Activated CD4-positive, alpha-beta T cell treated with anti-CD3 and anti-CD28 coated beads, Interleukin-2, amount 10 ng/mL, durations not matched to agents 24 days and 14 days (primary cell): Measurements from ENCODE around the gene REEP3. TPM values are rescaled to one million over a fixed set of nuclear protein-coding genes. Genes with fewer than 3 reads are reported as not detected.
"Not testable (repeated sequence)": the region's sequence is repeated elsewhere in the genome, so short reads cannot be mapped to it uniquely, and the experiment has no call there.

Experiments
- DNase-seq: peaks from one replicate; pipeline ENCODE4 v3.0.0; 2022
- H3K27ac Mint-ChIP-seq: one replicate; pipeline ENCODE4 v1.8.0; 2022; ENCODE audit warnings: mild to moderate bottlenecking, mixed read lengths
- H3K27me3 Mint-ChIP-seq: one replicate; pipeline ENCODE4 v1.8.0; 2022; ENCODE audit warnings: mixed read lengths
- H3K36me3 Mint-ChIP-seq: one replicate; pipeline ENCODE4 v1.8.0; 2022; ENCODE audit warnings: low read depth, mild to moderate bottlenecking, mixed read lengths
- H3K4me1 Mint-ChIP-seq: one replicate; pipeline ENCODE4 v1.8.0; 2021; ENCODE audit warnings: mixed read lengths
- H3K4me3 Mint-ChIP-seq: one replicate; pipeline ENCODE4 v1.8.0; 2022; ENCODE audit warnings: mild to moderate bottlenecking, moderate library complexity, mixed read lengths
- H3K9me3 Mint-ChIP-seq: one replicate; pipeline ENCODE4 v1.8.0; 2021; ENCODE audit warnings: mixed read lengths
- intact Hi-C: fragments of 100-400 bp; cut with micrococcal nuclease; formaldehyde crosslinking; loops from one replicate; pipeline ENCODE4 v1.15.1; 2023
- total RNA-seq: library from RNA; stranded (reverse); gene quantifications from 2 replicates; pipeline ENCODE4 v1.2.3, GENCODE V29; 2022

REEP3 gene
- total RNA-seq, 1 donor from 2014 or later, result 23.6 TPM

- H3K36me3 Mint-ChIP-seq, result peaks cover 17% of the 10 kb centered on the region
- H3K4me3 Mint-ChIP-seq, result no peak overlapping the region
- peaks cover 5% of the 10 kb centered on the region for H3K4me1 Mint-ChIP-seq
- no peaks in the 10 kb centered on the region for H3K9me3 Mint-ChIP-seq
- intact Hi-C loops, result no loop called here
- no peaks in the 10 kb centered on the region for H3K27me3 Mint-ChIP-seq
- no peak for DNase-seq
- H3K27ac Mint-ChIP-seq, result no peak overlapping the region
Observed at GRCh38 chr10:63497321-63497720, 23.9 kb upstream of the REEP3 start.

- intact Hi-C loops, result no loop called here
- Mint-ChIP-seq H3K27ac (no peak overlapping the region), H3K4me1 (peaks cover 4% of the 10 kb centered on the region), H3K4me3 (no peak overlapping the region), H3K9me3 (no peaks in the 10 kb centered on the region), H3K27me3 (no peaks in the 10 kb centered on the region), H3K36me3 (peaks cover 15% of the 10 kb centered on the region)
- DNase-seq, result no peak
Observed at GRCh38 chr10:63498665-63499064, 22.5 kb upstream of the REEP3 start.

DNA sequence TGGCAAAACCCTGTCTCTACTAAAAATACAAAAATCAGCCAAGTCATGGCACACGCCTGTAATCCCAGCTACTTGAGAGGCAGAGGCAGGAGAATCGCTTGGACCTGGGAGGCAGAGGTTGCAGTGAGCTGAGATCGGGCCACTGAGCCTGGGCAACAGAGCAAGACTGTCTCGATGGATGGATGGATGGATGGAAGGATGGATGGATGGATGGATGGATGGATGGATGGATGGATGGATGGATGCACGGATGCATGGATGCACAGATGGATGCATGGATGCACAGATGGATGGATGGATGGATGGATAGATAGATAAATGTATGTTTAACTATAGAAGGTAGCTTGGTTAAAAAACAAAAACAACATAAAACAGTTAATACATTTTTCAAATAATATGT is 20.6 kb upstream of the REEP3 start:
- H3K27ac Mint-ChIP-seq, H3K4me3 Mint-ChIP-seq, H3K27me3 Mint-ChIP-seq, H3K9me3 Mint-ChIP-seq, H3K4me1 Mint-ChIP-seq, intact Hi-C loops, DNase-seq: not testable (repeated sequence)
- H3K36me3 Mint-ChIP-seq, result peaks cover 12% of the 10 kb centered on the region

GRCh38 chr10:63501954-63502353 is 19.2 kb upstream of the REEP3 start:
- Mint-ChIP-seq H3K36me3 (peaks cover 7% of the 10 kb centered on the region), H3K4me3 (no peak overlapping the region), H3K27ac (no peak overlapping the region), H3K27me3 (no peaks in the 10 kb centered on the region), H3K9me3 (no peaks in the 10 kb centered on the region), H3K4me1 (peaks cover 8% of the 10 kb centered on the region)
- DNase-seq, result no peak
- intact Hi-C loops, result no loop called here

GRCh38 chr10:63502832-63503231 is 18.4 kb upstream of the REEP3 start:
- H3K9me3 Mint-ChIP-seq, result no peaks in the 10 kb centered on the region

DNA sequence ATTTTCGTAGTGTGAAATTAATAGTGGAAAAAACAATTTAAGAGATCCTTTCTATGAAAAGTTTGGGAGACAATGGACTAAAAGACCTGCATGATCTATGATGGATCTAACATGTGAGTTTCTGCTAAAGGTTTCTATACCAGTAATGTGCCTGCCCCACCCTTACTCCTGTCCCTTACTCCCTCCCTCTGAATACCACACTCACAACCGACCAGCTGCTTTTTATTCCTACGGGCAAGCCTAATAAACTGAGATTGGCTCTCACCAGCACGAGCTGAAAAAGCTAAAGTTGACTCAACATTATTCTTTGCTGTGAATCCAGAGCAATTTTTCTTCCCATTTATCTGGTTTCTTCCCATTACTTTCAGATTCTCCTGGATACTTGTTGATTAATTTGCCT is 17.8 kb upstream of the REEP3 start:
- no peak overlapping the region for H3K27ac Mint-ChIP-seq
- no peaks in the 10 kb centered on the region for H3K27me3 Mint-ChIP-seq
- intact Hi-C loops, result no loop called here
- H3K36me3 Mint-ChIP-seq, result peaks cover 10% of the 10 kb centered on the region
- H3K9me3 Mint-ChIP-seq, result no peaks in the 10 kb centered on the region
- no peak for DNase-seq
- peaks cover 8% of the 10 kb centered on the region for H3K4me1 Mint-ChIP-seq
- no peak overlapping the region for H3K4me3 Mint-ChIP-seq

More at GRCh38 chr10:63502832-63503231, 18.4 kb upstream of the REEP3 start:
- Mint-ChIP-seq H3K4me1 (peaks cover 8% of the 10 kb centered on the region), H3K27me3 (no peaks in the 10 kb centered on the region), H3K36me3 (peaks cover 7% of the 10 kb centered on the region), H3K4me3 (no peak overlapping the region), H3K27ac (no peak overlapping the region)
- no peak for DNase-seq
- intact Hi-C loops, result no loop called here

DNA sequence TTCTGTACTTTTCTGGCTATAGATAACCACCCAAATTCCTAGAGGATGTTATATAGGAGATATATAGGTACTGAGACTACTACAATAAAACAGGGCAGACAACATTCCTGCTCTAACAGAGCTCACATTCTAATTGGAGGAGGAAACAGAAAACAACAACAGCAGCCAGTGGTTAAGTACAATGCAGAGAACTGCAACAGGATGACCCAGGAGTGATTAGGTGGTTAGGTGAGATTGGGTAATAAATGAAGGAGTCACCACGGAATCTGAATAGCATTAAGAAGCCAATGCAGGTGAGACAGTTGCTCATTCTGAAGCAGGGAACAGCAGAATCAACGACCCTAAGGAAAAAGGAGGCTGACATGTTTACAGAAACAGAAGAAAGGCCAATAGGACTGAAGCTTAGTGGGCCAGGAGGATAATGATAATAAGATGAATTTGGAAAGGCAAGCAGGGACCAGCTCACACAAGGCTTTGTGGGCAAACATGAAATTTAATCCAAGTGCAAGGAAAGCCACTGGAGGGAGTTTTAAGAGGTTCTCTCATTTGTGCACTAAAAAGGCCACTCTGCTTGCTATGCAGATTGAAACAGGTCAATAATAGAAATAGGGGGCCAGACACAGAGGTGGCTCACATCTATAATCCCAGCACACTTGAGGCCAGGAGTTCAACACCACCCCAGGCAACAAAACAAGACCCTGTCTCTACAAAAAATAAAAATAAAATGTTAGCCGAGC is 16.9 kb upstream of the REEP3 start:
- Mint-ChIP-seq H3K9me3 (no peaks in the 10 kb centered on the region), H3K4me3 (no peak overlapping the region), H3K27me3 (no peaks in the 10 kb centered on the region), H3K36me3 (peaks cover 15% of the 10 kb centered on the region), H3K27ac (no peak overlapping the region), H3K4me1 (peaks cover 9% of the 10 kb centered on the region)
- no peak for DNase-seq
- intact Hi-C loops, result no loop called here

DNA sequence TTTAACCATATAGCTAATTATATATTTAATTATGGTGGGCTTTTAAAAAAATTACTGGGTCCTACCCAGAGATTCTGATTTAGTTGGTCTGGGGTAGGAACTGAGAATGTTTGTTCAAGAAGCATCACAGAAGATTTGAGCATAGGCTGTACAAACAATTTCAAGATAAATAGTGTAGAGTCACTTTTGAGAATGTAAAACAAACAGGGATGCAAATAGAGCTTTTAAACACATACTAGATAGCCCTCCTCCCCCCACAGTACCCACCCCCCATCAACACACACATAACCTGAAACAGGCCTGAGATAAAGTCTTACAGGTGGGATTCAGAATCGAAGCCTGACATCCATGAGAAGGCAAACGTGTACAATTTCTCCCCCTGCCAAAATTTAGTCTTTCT is 15.6 kb upstream of the REEP3 start:
- Mint-ChIP-seq H3K27ac (no peak overlapping the region), H3K27me3 (no peaks in the 10 kb centered on the region), H3K36me3 (peaks cover 16% of the 10 kb centered on the region), H3K4me3 (no peak overlapping the region), H3K9me3 (no peaks in the 10 kb centered on the region), H3K4me1 (peaks cover 11% of the 10 kb centered on the region)
- DNase-seq, result no peak
- intact Hi-C loops, result no loop called here

GRCh38 chr10:63506554-63506953 is 14.6 kb upstream of the REEP3 start:
- Mint-ChIP-seq H3K27ac (no peak overlapping the region), H3K4me3 (no peak overlapping the region), H3K36me3 (peaks cover 15% of the 10 kb centered on the region), H3K9me3 (no peaks in the 10 kb centered on the region), H3K27me3 (no peaks in the 10 kb centered on the region), H3K4me1 (peaks cover 12% of the 10 kb centered on the region)
- no peak for DNase-seq
- intact Hi-C loops, result no loop called here

DNA sequence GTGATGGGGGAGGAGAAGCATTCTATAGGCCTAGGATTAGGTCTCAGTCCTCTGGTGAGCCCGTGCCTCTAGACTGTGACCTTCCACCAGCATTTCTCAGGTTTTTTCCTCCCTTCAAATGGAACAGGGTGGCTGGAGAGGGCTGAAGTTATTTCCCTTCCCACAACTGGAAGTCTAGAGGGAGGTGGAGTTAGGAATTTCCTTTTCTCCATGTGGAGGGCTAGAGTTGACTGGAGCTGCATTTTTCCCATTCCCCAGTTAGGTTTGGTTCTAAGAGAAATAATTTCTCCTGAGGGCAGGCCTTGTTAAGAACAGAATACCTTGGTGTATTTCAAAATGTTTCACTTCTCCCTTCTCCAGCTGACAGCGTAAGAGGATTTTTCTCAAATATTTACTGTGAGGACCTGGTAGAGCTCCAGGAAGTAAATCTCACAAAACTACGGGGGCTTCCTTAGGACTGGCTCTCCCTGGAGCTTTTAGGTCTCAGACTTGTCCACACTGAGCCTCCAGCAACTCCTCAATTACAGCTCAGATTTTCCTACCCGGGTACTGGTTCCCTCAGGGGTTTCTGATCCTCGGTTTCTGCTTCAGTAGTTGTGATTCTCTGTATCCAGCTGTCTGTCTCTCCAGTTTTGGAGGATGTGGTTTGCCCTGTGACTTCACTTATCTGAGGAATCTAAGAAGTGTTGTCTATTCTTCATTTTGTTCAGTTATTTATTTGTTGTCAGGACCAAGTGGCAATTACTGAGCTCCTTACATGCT is 6.0 kb upstream of the REEP3 start:
- H3K4me1 Mint-ChIP-seq, result peaks cover 48% of the 10 kb centered on the region
- peak; percentile 74 for DNase-seq
- H3K36me3 Mint-ChIP-seq, result peaks cover 27% of the 10 kb centered on the region
- intact Hi-C loops, result loop anchor here (2.0 kb wide), 1 partner anchor 196 kb away; no protein-coding TSS in a partner anchor
- peak overlapping the region; percentile 48 for H3K4me3 Mint-ChIP-seq
- peak overlapping the region; percentile 85 for H3K27ac Mint-ChIP-seq
- H3K9me3 Mint-ChIP-seq, result peaks cover 10% of the 10 kb centered on the region
- no peaks in the 10 kb centered on the region for H3K27me3 Mint-ChIP-seq

- no peak overlapping the region for H3K27ac Mint-ChIP-seq
- intact Hi-C loops, result no loop called here
Observed at GRCh38 chr10:63516207-63516606, 5.0 kb upstream of the REEP3 start.

DNA sequence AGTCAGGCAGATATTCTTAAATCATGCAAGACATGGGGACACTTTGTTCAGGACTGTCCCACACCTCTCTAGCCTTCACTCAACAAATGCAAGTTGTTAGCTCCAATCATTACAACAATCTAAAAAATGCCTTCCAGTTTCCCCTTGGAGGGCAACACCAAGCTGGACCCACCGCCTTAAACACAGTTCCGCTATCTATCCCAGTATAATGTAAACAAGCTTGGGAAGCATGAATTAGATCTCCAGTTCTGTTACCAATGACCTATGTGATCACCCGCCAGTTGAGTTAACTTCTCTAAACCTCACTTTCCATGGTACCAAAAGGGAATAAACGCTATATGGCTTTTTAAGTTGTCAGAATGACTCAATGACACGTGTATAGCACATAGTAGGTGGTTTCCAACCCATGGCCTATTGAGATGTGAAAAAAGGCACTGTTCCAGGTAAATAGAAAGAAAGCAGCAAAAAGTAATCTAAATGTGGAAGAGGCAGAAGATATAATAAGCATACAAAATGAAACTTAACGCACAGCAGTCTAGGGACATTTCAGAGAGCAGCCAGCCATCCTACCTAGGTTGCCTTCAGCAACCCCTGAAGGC is 2.4 kb upstream of the REEP3 start:
- Mint-ChIP-seq H3K27ac (peak overlapping the region; percentile 43), H3K27me3 (no peaks in the 10 kb centered on the region), H3K4me1 (peaks cover 61% of the 10 kb centered on the region), H3K4me3 (peak overlapping the region; percentile 31), H3K9me3 (peaks cover 10% of the 10 kb centered on the region), H3K36me3 (peaks cover 20% of the 10 kb centered on the region)
- intact Hi-C loops, result no loop called here
- no peak for DNase-seq

More at GRCh38 chr10:63516207-63516606, 5.0 kb upstream of the REEP3 start:
- DNase-seq, result no peak
- Mint-ChIP-seq H3K27me3 (no peaks in the 10 kb centered on the region), H3K9me3 (peaks cover 10% of the 10 kb centered on the region), H3K36me3 (peaks cover 25% of the 10 kb centered on the region), H3K4me1 (peaks cover 50% of the 10 kb centered on the region), H3K4me3 (no peak overlapping the region)

GRCh38 chr10:63521416-63522276 is 445 bp downstream of the REEP3 start:
- DNase-seq, result peak; percentile 87
- H3K36me3 Mint-ChIP-seq, result peaks cover 23% of the 10 kb centered on the region
- peak overlapping the region; percentile 91 for H3K4me3 Mint-ChIP-seq
- intact Hi-C loops, result loop anchor here (1.0 to 5.0 kb wide), 6 partner anchors 57 to 349 kb away; partner anchors contain the start of gene JMJD1C
- no peaks in the 10 kb centered on the region for H3K27me3 Mint-ChIP-seq
- H3K4me1 Mint-ChIP-seq, result peaks cover 52% of the 10 kb centered on the region
- peaks cover 4% of the 10 kb centered on the region for H3K9me3 Mint-ChIP-seq
- peak overlapping the region; percentile 94 for H3K27ac Mint-ChIP-seq
